ENCODE data around the gene IL1B. TPM values are rescaled to one million over a fixed set of nuclear protein-coding genes. Genes with fewer than 3 reads are reported as not detected.

The IL1B gene
- total RNA-seq, 4 donors from 2014 or later, result 0.22 to 2.7 (median 0.39) TPM; not detected in 1

DNA sequence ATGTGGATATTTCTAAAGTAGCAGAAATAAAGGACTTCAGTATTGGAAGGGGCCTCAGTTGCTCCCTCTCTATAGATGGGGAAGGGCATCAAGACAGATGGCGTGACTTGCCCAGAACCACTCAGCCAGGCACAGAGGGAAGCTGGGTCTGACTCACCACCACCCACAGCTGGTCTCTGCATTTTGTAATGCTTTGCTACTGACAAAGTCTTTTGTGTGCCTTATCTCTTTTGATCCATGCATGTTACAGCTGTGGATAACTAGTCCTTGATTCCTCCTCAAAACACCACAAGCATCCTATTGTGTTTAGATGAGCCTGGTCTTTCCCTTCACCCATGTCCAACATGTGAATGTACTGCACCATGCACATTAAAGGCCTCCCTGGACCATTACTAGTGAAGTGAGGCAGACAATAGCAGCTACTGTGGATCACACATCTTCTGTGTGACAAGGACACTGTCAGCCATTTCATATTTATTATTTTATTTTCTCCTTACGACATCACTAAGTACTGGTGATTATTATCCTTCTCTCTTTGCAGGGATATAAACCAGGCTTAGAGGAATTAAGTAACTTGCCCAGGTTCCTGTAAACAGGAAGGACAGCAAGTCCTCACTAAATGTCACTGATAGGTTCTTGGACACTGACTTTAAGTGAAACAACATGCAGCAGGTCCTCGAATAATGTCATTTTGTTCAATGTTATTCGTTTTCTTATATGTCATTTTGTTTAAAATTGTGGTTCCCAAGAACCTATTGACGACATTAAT lies 44.8 kb upstream of the IL1B start:
- TF ChIP-seq POLR2A (IDR thresholded peaks at IDR 0.05) (no peak), EP300 (IDR thresholded peaks at IDR 0.05) (no peak)
- TF ChIP-seq, protein P1, sequence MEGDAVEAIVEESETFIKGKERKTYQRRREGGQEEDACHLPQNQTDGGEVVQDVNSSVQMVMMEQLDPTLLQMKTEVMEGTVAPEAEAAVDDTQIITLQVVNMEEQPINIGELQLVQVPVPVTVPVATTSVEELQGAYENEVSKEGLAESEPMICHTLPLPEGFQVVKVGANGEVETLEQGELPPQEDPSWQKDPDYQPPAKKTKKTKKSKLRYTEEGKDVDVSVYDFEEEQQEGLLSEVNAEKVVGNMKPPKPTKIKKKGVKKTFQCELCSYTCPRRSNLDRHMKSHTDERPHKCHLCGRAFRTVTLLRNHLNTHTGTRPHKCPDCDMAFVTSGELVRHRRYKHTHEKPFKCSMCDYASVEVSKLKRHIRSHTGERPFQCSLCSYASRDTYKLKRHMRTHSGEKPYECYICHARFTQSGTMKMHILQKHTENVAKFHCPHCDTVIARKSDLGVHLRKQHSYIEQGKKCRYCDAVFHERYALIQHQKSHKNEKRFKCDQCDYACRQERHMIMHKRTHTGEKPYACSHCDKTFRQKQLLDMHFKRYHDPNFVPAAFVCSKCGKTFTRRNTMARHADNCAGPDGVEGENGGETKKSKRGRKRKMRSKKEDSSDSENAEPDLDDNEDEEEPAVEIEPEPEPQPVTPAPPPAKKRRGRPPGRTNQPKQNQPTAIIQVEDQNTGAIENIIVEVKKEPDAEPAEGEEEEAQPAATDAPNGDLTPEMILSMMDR (IDR thresholded peaks at IDR 0.05), result no peak
- no peaks in the 10 kb centered on the region for H3K27me3 ChIP-seq
- H3K4me3 ChIP-seq, result no peak overlapping the region
- no peaks in the 10 kb centered on the region for H3K9me3 ChIP-seq
- H3K36me3 ChIP-seq, result no peaks in the 10 kb centered on the region
- no peak for DNase-seq (ENCODE audit: low spot score in 2 of 2)
- no peak overlapping the region for H3K27ac ChIP-seq
- H3K4me1 ChIP-seq, result no peaks in the 10 kb centered on the region
- WGBS, 2 donors, result 79 to 81% methylated on average over 5 of the region's 5 CpGs

DNA sequence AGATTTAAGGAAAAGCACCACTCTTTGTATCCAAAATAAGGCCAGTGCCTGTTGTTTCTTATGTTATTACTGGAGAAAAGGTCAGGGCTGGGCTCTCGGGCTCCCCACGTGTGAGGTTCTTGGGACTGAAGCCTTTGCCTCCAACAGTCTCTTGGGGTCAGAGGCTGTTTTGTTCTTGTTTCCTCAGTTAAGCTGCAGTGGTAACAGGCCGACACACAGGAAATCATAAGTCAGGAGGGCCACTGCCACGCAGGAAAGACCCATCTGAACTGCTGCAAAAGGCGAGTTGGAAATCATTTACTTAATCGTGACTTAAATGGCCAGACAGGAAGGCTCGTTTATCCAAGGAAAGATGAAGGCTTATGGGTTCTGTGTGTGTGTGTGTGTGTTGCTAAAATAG lies 44.1 kb upstream of the IL1B start:
- H3K4me1 ChIP-seq, result no peaks in the 10 kb centered on the region
- H3K27ac ChIP-seq, result no peak overlapping the region
- 39 to 48% methylated on average over 7 of the region's 7 CpGs for WGBS, 2 donors
- DNase-seq (ENCODE audit: low spot score in 2 of 2), result no peak
- H3K9me3 ChIP-seq, result no peaks in the 10 kb centered on the region
- no peak overlapping the region for H3K4me3 ChIP-seq
- TF ChIP-seq, protein P1 (IDR thresholded peaks at IDR 0.05), result no peak
- TF ChIP-seq EP300 (IDR thresholded peaks at IDR 0.05), result no peak
- TF ChIP-seq POLR2A (IDR thresholded peaks at IDR 0.05), result no peak
- H3K36me3 ChIP-seq, result no peaks in the 10 kb centered on the region
- no peaks in the 10 kb centered on the region for H3K27me3 ChIP-seq

- TF ChIP-seq EP300 (IDR thresholded peaks at IDR 0.05) (no peak), POLR2A (IDR thresholded peaks at IDR 0.05) (no peak)
- TF ChIP-seq, protein P1 (IDR thresholded peaks at IDR 0.05), result no peak
- Histone ChIP-seq H3K27ac (no peak overlapping the region), H3K4me3 (no peak overlapping the region), H3K27me3 (no peaks in the 10 kb centered on the region), H3K4me1 (no peaks in the 10 kb centered on the region), H3K36me3 (no peaks in the 10 kb centered on the region), H3K9me3 (no peaks in the 10 kb centered on the region)
- DNase-seq (ENCODE audit: low spot score in 2 of 2), result no peak
- 86% methylated on average over 5 of the region's 5 CpGs for WGBS, 2 donors
Observed at GRCh38 chr2:112880091-112880531, 43.5 kb upstream of the IL1B start.

DNA sequence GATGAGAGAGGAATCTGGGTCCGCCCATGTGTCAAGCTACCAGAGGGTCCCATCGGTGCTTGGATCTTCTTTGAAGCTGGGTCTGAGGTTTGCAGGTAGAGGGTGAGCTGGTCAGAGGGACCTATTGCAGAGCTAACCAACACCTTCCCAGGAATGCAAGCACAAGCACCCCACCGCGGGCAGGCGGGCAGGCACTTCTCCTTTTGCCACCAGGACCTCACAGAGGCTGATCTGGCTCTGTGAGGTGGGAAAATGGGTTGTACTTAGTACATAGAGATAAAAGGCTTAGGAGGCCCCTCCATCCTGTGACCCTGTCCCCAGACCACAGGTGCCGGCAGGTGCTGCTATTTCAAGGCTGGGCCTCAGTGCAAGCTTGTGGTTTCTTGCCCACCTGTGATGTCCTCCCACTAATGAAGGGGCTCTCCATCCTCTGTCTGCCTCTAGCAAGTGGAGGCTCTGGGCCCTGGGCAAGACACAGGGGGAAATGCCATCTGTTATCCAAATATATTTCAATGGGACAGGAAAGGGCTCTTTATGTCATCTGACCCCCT lies 43.0 kb upstream of the IL1B start:
- TF ChIP-seq, protein P1 (IDR thresholded peaks at IDR 0.05), result no peak
- TF ChIP-seq EP300 (IDR thresholded peaks at IDR 0.05) (no peak), POLR2A (IDR thresholded peaks at IDR 0.05) (no peak)
- 93% methylated on average over 6 of the region's 6 CpGs for WGBS, 2 donors
- no peaks in the 10 kb centered on the region for H3K9me3 ChIP-seq
- H3K27me3 ChIP-seq, result no peaks in the 10 kb centered on the region
- no peaks in the 10 kb centered on the region for H3K4me1 ChIP-seq
- no peak overlapping the region for H3K27ac ChIP-seq
- H3K4me3 ChIP-seq, result no peak overlapping the region
- no peaks in the 10 kb centered on the region for H3K36me3 ChIP-seq
- no peak for DNase-seq (ENCODE audit: low spot score in 2 of 2)

DNA sequence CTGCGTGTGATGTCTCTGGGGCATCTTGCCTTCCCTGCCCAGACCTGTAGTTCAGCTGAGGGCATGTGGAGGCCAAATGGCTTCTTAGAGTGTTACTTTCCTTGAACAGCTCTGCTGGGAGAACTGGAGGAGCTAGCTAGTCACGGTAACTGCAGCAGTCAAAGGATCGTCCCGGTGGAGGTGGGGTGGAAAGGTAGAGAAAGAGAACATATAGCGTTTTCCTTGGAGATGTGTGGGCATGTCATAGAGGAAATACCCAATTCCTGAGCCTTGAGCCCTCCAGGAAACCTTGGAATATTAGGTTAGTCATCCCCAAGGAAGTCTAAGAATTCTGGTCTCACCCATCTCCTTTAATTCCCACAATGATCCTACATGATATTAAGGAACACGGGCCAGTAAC lies 40.8 kb upstream of the IL1B start:
- Histone ChIP-seq H3K36me3 (no peaks in the 10 kb centered on the region), H3K4me1 (no peaks in the 10 kb centered on the region), H3K27me3 (no peaks in the 10 kb centered on the region), H3K4me3 (no peak overlapping the region), H3K9me3 (no peaks in the 10 kb centered on the region), H3K27ac (no peak overlapping the region)
- no peak for TF ChIP-seq POLR2A (IDR thresholded peaks at IDR 0.05)
- TF ChIP-seq, protein P1 (IDR thresholded peaks at IDR 0.05), result no peak
- TF ChIP-seq EP300 (IDR thresholded peaks at IDR 0.05), result no peak
- 95 to 97% methylated on average over 6 of the region's 6 CpGs for WGBS, 2 donors
- DNase-seq (ENCODE audit: low spot score in 2 of 2), result no peak

Measured in tibial nerve (tissue), 4 donors.